Neural cell (in vitro differentiated cells): ENCODE results near the gene ARHGEF17.

Experiments
- CTCF ChIP-seq: fragments of 450-650 bp; IDR thresholded peaks from 2 replicates; pipeline ENCODE4 v1.5.1; 2014; ENCODE audit warnings: antibody characterized with exemption, mild to moderate bottlenecking, moderate library complexity; ENCODE audit not compliant: poor library complexity, severe bottlenecking
- EP300 ChIP-seq: fragments of 450-650 bp; conservative IDR thresholded peaks from 2 replicates; pipeline ENCODE4 v1.6.1; 2014; ENCODE audit warnings: antibody characterized with exemption, mild to moderate bottlenecking, moderate library complexity; ENCODE audit not compliant: poor library complexity, severe bottlenecking
- EZH2 ChIP-seq: fragments of 200-600, 300-800 bp; shearing (Covaris generic), sonication (generic); IDR thresholded peaks from 2 replicates; pipeline ENCODE4 v1.6.1; 2014; ENCODE audit warnings: antibody characterized with exemption, low read length, borderline replicate concordance, mild to moderate bottlenecking; ENCODE audit not compliant: insufficient read depth, poor library complexity, severe bottlenecking
- MXI1 ChIP-seq: fragments of 450-650 bp; conservative IDR thresholded peaks from 2 replicates; pipeline ENCODE4 v1.6.1; 2014; ENCODE audit warnings: antibody characterized with exemption, mild to moderate bottlenecking; ENCODE audit not compliant: poor library complexity, severe bottlenecking
- POLR2AphosphoS5 ChIP-seq: IDR thresholded peaks from 2 replicates; pipeline ENCODE4 v1.6.1; 2012
- RAD21 ChIP-seq: fragments of 450-650 bp; conservative IDR thresholded peaks from 2 replicates; pipeline ENCODE4 v1.6.1; 2014; ENCODE audit warnings: antibody characterized with exemption, mild to moderate bottlenecking, moderate library complexity
- TAF1 ChIP-seq: IDR thresholded peaks from 2 replicates; pipeline ENCODE4 v1.6.1; 2012; ENCODE audit warnings: low read depth
- TF ChIP-seq, protein P1 (sequence below): IDR thresholded peaks from 2 replicates; pipeline ENCODE4 v1.6.1; 2012; ENCODE audit warnings: borderline replicate concordance

- no peak for TF ChIP-seq CTCF
- no peak for TF ChIP-seq POLR2AphosphoS5
- TF ChIP-seq, protein P1, sequence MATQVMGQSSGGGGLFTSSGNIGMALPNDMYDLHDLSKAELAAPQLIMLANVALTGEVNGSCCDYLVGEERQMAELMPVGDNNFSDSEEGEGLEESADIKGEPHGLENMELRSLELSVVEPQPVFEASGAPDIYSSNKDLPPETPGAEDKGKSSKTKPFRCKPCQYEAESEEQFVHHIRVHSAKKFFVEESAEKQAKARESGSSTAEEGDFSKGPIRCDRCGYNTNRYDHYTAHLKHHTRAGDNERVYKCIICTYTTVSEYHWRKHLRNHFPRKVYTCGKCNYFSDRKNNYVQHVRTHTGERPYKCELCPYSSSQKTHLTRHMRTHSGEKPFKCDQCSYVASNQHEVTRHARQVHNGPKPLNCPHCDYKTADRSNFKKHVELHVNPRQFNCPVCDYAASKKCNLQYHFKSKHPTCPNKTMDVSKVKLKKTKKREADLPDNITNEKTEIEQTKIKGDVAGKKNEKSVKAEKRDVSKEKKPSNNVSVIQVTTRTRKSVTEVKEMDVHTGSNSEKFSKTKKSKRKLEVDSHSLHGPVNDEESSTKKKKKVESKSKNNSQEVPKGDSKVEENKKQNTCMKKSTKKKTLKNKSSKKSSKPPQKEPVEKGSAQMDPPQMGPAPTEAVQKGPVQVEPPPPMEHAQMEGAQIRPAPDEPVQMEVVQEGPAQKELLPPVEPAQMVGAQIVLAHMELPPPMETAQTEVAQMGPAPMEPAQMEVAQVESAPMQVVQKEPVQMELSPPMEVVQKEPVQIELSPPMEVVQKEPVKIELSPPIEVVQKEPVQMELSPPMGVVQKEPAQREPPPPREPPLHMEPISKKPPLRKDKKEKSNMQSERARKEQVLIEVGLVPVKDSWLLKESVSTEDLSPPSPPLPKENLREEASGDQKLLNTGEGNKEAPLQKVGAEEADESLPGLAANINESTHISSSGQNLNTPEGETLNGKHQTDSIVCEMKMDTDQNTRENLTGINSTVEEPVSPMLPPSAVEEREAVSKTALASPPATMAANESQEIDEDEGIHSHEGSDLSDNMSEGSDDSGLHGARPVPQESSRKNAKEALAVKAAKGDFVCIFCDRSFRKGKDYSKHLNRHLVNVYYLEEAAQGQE: no peak
- TF ChIP-seq EP300: no peak
- TF ChIP-seq EZH2: no peak
- TF ChIP-seq TAF1: no peak
- TF ChIP-seq MXI1: no peak
- no peak for TF ChIP-seq RAD21
Observed at GRCh38 chr11:73414977-73415651, 107.0 kb downstream of the ARHGEF17 start.
